ENCODE results near the gene SLC38A5.

DNA sequence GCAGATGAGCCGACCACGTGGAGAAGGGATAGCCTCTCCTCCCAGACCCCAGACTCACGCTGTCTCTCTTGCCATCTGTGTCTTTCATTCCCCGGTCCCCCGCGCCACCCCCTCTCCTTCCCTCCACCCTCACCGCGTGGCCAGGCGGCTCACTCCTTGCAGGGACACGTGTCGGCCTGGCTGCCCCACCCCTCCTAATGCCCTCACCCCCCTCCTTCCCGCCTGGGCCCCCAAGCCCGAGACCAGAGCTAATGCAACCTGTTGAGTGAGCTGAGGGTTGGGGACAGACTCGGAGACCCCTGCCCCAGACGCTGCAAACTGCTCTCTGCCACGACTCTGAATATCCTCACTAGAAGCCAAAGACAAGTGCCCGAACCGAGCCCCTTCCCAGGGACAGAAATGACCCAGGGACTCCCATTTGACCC, 1.8 kb downstream of the SLC38A5 start:
- TF ChIP-seq EP300 (IDR thresholded peaks at IDR 0.05; ENCODE audit: borderline replicate concordance in 1 of 2, low read depth in 1 of 2, low read length in 1 of 2) (no peak), SMC3 (IDR thresholded peaks at IDR 0.05; ENCODE audit: low read depth, low read length) (no peak), YY1 (IDR thresholded peaks at IDR 0.05; ENCODE audit: low read depth) (no peak), POLR2AphosphoS5 (IDR thresholded peaks at IDR 0.05; ENCODE audit: low read depth, low read length) (no peak), TAF1 (IDR thresholded peaks at IDR 0.05; ENCODE audit: borderline replicate concordance, low read depth, low read length) (no peak)
- TF ChIP-seq, protein P1, sequence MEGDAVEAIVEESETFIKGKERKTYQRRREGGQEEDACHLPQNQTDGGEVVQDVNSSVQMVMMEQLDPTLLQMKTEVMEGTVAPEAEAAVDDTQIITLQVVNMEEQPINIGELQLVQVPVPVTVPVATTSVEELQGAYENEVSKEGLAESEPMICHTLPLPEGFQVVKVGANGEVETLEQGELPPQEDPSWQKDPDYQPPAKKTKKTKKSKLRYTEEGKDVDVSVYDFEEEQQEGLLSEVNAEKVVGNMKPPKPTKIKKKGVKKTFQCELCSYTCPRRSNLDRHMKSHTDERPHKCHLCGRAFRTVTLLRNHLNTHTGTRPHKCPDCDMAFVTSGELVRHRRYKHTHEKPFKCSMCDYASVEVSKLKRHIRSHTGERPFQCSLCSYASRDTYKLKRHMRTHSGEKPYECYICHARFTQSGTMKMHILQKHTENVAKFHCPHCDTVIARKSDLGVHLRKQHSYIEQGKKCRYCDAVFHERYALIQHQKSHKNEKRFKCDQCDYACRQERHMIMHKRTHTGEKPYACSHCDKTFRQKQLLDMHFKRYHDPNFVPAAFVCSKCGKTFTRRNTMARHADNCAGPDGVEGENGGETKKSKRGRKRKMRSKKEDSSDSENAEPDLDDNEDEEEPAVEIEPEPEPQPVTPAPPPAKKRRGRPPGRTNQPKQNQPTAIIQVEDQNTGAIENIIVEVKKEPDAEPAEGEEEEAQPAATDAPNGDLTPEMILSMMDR (IDR thresholded peaks at IDR 0.05) = no peak

Measured in SK-N-SH (cell line).